AG09309 (cell line): ENCODE data around the gene MRPL49.

Experiments used
- DNase-seq: peaks from one replicate; pipeline ENCODE4 v3.0.0-alpha.2; 2010; ENCODE audit warnings: low read depth
- H3K4me3 ChIP-seq: 2 replicates; pipeline ENCODE4 v1.5.1; 2011; ENCODE audit warnings: mild to moderate bottlenecking, low read depth, low read length, moderate library complexity; ENCODE audit not compliant: control insufficient read depth
- TF ChIP-seq, protein P1 (sequence below): IDR thresholded peaks from 2 replicates; pipeline ENCODE4 v1.5.1; 2011; ENCODE audit warnings: mild to moderate bottlenecking, low read depth, low read length, inconsistent platforms; ENCODE audit not compliant: insufficient read depth, control insufficient read depth; ENCODE audit errors: missing control alignments

MRPL49 gene

DNA sequence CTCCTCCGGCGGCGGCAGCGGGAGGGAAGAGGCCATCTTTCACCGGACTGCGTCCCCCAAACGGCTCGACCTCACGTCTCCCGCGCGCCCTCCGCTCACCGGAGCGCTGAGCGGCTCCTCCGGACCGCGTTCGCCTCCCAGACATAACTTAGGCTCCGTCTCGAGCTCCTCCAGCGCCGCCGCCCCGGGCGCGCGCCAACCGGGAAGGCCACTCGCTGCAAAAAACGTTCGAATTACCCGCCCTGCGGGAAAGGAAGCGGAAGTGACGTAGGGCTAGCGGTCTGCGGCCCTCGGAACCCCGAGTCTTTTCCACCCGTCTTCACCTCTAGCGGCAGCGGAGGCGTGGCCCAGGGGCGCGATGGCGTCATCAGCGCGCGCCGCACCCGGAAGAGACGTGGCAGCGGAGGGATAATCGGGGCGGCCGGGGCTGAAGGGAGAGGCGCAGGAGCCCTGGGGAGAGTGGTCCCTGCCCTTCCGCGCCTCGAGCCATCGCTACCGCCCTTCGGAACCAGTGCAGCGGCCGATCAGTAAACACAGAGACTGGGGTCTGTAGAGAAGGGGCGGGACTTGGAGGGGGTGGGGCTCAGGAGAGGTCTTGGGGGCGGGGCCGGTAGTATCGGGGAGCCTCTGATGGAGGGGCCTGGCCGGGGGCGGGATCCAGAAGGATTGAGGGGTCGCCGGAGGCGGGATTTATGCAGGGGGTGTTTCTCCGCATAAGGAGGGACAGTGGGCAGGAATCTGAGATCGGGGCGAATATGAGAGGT lies 38.1 kb upstream of the MRPL49 start, which contains the start of the genes CDCA5 and ZFPL1:
CDCA5 (minus strand) TSS at position 207 of the 764 bp plus-strand sequence; CDS start at position 145, 62 bp downstream.
ZFPL1 (plus strand) TSS at position 389 of the 764 bp plus-strand sequence. CDS start 477 bp downstream, outside the sequence.
- TF ChIP-seq, protein P1, sequence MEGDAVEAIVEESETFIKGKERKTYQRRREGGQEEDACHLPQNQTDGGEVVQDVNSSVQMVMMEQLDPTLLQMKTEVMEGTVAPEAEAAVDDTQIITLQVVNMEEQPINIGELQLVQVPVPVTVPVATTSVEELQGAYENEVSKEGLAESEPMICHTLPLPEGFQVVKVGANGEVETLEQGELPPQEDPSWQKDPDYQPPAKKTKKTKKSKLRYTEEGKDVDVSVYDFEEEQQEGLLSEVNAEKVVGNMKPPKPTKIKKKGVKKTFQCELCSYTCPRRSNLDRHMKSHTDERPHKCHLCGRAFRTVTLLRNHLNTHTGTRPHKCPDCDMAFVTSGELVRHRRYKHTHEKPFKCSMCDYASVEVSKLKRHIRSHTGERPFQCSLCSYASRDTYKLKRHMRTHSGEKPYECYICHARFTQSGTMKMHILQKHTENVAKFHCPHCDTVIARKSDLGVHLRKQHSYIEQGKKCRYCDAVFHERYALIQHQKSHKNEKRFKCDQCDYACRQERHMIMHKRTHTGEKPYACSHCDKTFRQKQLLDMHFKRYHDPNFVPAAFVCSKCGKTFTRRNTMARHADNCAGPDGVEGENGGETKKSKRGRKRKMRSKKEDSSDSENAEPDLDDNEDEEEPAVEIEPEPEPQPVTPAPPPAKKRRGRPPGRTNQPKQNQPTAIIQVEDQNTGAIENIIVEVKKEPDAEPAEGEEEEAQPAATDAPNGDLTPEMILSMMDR, result no peak
- DNase-seq, result peak; percentile 75
- peak within 1 kb of the TSS; percentile 84 for H3K4me3 ChIP-seq

DNA sequence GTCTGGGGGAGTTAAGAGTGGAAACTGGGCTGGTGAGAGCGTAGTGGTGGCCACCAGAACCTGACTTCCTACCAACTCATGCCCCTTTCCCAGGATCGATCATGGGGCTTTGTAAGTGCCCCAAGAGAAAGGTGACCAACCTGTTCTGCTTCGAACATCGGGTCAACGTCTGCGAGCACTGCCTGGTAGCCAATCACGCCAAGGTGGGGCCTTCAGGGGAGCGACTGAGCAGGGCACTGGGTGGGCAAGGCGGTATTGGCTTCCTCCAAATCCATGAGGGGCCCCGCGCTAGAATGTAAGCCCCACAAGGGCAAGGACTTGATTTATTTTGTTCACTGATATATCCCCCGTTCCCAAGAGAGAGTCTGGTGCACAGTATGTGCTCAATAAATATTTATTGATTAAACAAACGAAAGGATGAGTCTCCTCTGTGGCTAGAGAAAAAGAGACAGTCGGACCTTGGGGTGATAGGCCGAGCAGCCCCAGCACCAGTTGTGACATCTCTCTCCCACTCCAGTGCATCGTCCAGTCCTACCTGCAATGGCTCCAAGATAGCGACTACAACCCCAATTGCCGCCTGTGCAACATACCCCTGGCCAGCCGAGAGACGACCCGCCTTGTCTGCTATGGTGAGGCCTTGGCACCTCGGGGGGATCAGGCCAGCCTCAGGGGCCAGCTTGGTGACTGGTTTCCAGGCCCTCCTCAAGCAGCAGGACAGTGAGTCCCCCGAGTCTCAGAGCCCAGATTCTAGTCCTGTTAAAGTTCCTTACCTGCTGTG lies 37.3 kb upstream of the MRPL49 start:
- TF ChIP-seq, protein P1, result no peak
- no peak for DNase-seq
- H3K4me3 ChIP-seq, result peak overlapping the region; percentile 84

DNA sequence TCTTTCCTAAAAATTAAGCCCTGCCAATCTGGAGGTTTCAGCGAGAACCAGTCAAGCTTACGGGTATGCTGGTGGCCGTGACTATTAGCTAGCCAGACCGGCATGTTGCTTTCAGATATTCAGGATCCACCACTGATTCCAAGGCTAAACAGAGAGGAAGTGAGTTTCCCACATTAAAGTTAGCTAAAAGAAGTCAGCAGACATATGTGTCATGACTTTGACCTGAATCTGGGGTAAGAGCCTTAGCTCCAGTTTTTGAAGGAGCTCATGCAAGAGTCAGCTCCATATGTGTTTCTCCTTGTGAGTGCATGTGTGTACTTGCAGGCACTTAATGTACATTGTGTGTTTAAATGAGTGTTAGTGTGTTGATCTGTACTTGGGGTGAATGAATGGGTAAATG lies 36.7 kb upstream of the MRPL49 start:
- H3K4me3 ChIP-seq, result no peak overlapping the region
- no peak for DNase-seq
- TF ChIP-seq, protein P1, result no peak

DNA sequence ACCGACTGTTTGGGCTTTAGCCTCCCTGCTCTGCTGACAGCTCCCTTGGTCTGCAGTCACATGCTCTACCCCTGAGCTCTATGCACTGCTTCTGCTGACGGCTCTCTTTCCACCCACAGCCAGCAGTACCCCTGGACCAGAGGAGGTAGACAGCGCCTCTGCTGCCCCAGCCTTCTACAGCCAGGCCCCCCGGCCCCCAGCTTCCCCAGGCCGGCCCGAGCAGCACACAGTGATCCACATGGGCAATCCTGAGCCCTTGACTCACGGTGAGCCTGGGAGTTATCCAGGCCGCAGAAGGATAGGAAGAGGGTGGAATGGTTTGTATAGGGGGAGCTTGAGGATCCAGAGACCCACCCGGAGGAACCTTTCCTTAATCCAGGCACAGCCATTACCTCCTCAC lies 35.3 kb upstream of the MRPL49 start:
- H3K4me3 ChIP-seq, result no peak overlapping the region
- no peak for DNase-seq
- TF ChIP-seq, protein P1, result no peak

DNA sequence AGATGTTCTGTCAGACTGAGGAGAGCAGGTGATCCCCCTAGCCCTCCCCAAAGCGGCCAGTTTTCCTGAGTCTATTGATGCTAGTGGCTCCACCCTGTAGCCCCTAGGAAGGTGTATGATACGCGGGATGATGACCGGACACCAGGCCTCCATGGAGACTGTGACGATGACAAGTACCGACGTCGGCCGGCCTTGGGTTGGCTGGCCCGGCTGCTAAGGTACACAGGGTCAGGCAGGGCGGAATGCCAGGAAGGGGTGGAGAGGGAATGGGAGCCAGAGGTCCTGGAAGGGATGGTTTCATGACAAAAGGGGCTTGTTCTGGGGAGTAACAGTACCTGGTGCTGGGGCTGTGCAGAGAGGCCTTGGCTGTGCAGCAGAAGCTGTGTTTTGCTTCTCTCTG lies 34.9 kb upstream of the MRPL49 start:
- no peak overlapping the region for H3K4me3 ChIP-seq
- TF ChIP-seq, protein P1, result no peak

DNA sequence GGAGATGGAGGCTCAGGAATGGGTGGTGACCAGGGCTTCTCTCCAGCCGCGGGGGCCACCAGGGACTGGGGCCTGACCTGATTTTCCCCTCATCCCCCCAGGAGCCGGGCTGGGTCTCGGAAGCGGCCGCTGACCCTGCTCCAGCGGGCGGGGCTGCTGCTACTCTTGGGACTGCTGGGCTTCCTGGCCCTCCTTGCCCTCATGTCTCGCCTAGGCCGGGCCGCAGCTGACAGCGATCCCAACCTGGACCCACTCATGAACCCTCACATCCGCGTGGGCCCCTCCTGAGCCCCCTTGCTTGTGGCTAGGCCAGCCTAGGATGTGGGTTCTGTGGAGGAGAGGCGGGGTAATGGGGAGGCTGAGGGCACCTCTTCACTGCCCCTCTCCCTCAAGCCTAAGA lies 34.3 kb upstream of the MRPL49 start:
- H3K4me3 ChIP-seq, result no peak overlapping the region
- TF ChIP-seq, protein P1, result no peak
- no peak for DNase-seq

More for the DNA sequence above, 34.9 kb upstream of the MRPL49 start:
- no peak for DNase-seq
